ENCODE measurements around the gene CCNJL. TPM values are rescaled to one million over a fixed set of nuclear protein-coding genes. Genes with fewer than 3 reads are reported as not detected.

CCNJL gene
- total and polyA plus RNA-seq, 2 of the 8 experiments (the other 6 are each of a cell fraction or from before 2014, with no cell fraction given), result 34.6 to 44.7 TPM

GRCh38 chr5:160272264-160272663, 40.1 kb downstream of the CCNJL start (continued):
- TF ChIP-seq CHD7 (IDR thresholded peaks at IDR 0.05; ENCODE audit: insufficient replicate concordance, low read length) (no peak), RBBP5 (IDR thresholded peaks at IDR 0.05; ENCODE audit: borderline replicate concordance, low read depth, low read length) (no peak)

All from H1 (cell line).